GM18858 (cell line): ENCODE data around the gene BSPRY.

Source experiments
- ATAC-seq: cut with Tn5 transposase; IDR thresholded peaks from one replicate; pipeline ENCODE4 v1.9.1; 2021; ENCODE audit not compliant: unreplicated experiment

Gene BSPRY

GRCh38 chr9:113349445-113350094 is at the start of gene BSPRY:
Gene BSPRY (plus strand): TSS chr9:113349541. CDS start chr9:113349580, 39 bp downstream.
- no peak for ATAC-seq

- no peak for ATAC-seq
Observed at GRCh38 chr9:113299800-113300292, 49.5 kb upstream of the BSPRY start.

GRCh38 chr9:113301548-113301947 is 47.8 kb upstream of the BSPRY start:
- no peak for ATAC-seq

GRCh38 chr9:113302792-113303418 is 46.4 kb upstream of the BSPRY start, which contains the start of gene RNF183:
Gene RNF183 (minus strand): TSS chr9:113303376. CDS start chr9:113298184, 5,192 bp downstream.
- no peak for ATAC-seq

GRCh38 chr9:113306566-113306965 is 42.8 kb upstream of the BSPRY start:
- ATAC-seq: no peak

- no peak for ATAC-seq
Observed at GRCh38 chr9:113307396-113307975, 41.9 kb upstream of the BSPRY start.

GRCh38 chr9:113309204-113309813 is 40.0 kb upstream of the BSPRY start:
- no peak for ATAC-seq

GRCh38 chr9:113310538-113310937 is 38.8 kb upstream of the BSPRY start:
- ATAC-seq: no peak

GRCh38 chr9:113311961-113312360 is 37.4 kb upstream of the BSPRY start:
- no peak for ATAC-seq

GRCh38 chr9:113313261-113313660 is 36.1 kb upstream of the BSPRY start:
- no peak for ATAC-seq

GRCh38 chr9:113315231-113315630 is 34.1 kb upstream of the BSPRY start:
- ATAC-seq: no peak

- ATAC-seq: no peak
Observed at GRCh38 chr9:113316030-113316429, 33.3 kb upstream of the BSPRY start.

GRCh38 chr9:113317777-113318176 is 31.6 kb upstream of the BSPRY start:
- ATAC-seq: no peak

GRCh38 chr9:113319054-113319453 is 30.3 kb upstream of the BSPRY start:
- ATAC-seq: no peak

GRCh38 chr9:113320051-113320450 is 29.3 kb upstream of the BSPRY start:
- ATAC-seq: no peak

- no peak for ATAC-seq
Observed at GRCh38 chr9:113322671-113323070, 26.7 kb upstream of the BSPRY start.

GRCh38 chr9:113326230-113326629 is 23.1 kb upstream of the BSPRY start:
- ATAC-seq: no peak

GRCh38 chr9:113328045-113328782 is 21.1 kb upstream of the BSPRY start:
- no peak for ATAC-seq

GRCh38 chr9:113331780-113332179 is 17.6 kb upstream of the BSPRY start:
- no peak for ATAC-seq

- ATAC-seq: no peak
Observed at GRCh38 chr9:113337714-113338113, 11.6 kb upstream of the BSPRY start.
